NCI-H146 (cell line): ENCODE results near the gene CNKSR1.

Source experiments
- DNase-seq: peaks from one replicate; lab custom pipeline; 2025; lab: John Stamatoyannopoulos, UW

CNKSR1 gene

DNA sequence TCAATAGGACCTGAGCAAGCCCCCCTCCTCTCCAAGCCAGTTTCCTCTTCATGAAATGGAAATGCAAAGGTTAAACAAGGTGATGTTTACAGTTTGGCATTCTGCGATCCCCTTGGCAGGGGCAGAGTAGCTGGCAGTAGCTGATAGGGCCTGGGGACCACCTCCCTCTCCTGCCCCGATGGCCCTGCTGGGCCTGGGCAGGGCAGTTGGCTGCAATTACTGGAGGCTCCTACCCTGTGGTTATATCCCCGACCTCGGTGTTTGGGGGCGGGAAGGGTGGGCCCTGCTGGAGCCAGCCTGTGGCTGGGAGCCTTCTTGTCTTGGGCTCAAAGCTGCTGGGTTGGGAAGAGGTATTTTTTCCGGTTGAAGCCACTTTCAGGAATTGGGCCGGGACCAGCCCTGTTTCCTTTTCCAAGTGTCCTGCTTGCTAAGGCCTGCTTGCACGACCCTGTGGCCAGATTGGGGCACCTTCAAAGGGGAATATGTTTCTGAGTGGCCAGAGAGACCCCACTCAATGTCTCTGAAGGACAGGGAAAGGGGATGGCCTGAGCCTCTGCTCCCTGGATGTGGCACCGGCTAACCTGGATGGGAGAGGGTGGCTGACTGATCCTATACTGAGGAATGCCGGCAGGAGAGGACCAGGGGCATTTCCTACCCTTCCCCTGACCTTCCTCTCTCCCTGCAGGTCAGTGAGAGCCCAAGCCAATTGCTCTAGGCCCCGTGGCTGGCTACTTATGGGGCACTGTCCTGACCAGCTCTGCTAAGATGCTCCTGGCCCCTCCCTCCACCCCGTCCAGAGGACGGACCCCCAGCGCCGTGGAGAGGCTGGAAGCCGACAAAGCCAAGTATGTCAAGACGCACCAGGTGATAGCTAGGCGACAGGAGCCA lies 16.5 kb upstream of the CNKSR1 start:
- peak; percentile 10 for DNase-seq

DNA sequence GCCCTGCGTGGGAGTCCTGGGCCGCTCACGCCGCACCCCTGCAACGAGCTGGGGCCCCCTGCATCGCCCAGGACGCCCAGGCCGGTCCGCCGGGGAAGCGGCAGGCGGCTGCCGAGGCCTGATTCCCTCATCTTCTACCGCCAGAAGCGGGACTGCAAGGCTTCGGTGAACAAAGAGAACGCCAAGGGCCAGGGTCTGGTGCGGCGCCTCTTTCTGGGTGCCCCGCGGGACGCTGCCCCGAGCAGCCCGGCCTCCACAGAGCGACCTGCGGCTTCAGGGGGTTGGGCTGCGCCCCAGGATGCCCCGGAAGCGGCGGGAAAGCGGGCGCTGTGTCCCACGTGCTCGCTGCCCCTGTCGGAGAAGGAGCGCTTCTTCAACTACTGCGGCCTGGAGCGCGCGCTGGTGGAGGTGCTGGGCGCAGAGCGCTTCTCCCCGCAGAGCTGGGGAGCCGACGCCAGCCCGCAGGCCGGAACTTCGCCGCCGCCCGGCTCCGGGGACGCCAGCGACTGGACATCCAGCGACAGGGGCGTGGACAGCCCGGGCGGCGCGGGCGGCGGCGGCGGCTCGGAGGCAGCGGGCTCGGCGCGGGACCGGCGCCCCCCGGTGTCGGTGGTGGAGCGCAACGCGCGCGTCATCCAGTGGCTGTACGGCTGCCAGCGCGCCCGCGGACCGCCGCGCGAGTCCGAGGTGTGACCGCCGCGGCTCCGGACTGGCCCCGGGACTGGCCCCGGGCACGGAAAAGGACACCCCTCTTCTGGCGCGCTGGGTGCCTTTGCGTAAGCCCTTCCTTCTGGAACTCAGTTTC lies 15.7 kb upstream of the CNKSR1 start:
- peak; percentile 56 for DNase-seq

GRCh38 chr1:26162220-26162709 lies 15.0 kb upstream of the CNKSR1 start:
- peak; percentile 34 for DNase-seq

- DNase-seq = no peak
These were observed 13.6 kb upstream of the CNKSR1 start for GRCh38 chr1:26163684-26164035.

DNA sequence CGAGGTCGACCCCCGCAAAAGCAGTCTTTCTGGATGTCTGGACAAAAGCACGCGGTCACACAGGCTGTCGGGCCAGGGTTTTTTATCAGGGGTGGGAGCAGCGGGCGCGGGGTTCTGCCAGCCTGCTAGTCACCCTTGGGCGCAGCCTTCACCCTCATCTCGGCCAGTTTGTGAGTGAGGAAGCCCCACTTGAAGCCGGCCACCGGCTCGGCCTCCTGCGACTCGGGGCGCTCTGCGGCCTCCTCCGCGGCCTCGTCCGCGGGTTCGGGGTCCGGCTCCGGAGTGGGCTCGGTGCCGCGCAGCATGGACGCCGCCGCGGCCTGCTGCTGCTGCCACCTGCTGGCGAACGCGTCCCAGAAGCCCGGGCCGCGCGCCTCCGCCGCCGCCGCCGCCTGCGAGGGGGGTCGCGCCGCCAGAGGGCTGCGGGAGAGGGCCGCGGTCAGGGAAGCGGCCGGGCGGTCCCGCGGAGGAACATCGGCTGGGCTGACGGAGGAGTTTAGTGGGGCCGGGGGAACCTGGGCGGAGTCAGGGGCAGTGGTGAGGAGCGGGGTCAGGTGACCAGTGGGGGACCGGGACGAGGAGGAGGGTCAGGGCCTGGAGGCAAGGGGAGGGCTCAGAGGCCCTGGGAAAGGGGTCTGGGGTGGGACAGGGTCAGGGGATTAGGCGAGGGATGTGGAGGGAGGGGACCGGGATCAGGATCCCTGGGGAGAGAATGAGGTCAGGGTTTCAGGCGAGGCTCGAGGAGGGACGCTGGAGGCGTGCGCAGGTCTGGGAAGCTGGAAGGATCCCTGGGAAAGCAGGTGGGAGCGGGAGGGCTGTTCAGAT lies 13.0 kb upstream of the CNKSR1 start:
- peak; percentile 20 for DNase-seq

GRCh38 chr1:26164861-26165842 lies 12.1 kb upstream of the CNKSR1 start:
- DNase-seq = no peak

DNA sequence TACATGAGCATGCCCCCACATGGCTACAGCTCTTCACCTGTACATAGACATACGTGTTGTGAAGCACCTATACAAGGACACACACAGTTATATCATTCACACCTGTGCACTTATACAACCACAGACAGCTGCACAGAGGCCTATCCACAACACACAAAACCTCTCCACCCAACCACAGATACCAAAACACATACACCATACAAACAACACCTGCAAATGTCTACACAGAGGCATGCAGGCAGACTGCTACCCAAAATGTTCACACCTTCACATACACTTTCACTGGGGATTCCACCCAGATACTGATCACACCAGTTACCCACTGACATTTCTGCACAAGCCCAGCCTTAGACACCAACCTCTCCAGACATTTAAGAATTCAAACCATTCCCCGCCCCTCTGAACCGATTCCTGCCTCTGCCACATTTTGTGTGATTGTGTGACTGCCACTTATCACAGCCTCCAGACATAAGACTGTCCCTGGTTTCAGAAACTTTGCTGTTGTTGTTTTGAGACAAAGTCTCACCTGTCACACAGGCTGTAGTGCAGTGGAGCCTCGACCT lies 10.5 kb upstream of the CNKSR1 start:
- no peak for DNase-seq

DNA sequence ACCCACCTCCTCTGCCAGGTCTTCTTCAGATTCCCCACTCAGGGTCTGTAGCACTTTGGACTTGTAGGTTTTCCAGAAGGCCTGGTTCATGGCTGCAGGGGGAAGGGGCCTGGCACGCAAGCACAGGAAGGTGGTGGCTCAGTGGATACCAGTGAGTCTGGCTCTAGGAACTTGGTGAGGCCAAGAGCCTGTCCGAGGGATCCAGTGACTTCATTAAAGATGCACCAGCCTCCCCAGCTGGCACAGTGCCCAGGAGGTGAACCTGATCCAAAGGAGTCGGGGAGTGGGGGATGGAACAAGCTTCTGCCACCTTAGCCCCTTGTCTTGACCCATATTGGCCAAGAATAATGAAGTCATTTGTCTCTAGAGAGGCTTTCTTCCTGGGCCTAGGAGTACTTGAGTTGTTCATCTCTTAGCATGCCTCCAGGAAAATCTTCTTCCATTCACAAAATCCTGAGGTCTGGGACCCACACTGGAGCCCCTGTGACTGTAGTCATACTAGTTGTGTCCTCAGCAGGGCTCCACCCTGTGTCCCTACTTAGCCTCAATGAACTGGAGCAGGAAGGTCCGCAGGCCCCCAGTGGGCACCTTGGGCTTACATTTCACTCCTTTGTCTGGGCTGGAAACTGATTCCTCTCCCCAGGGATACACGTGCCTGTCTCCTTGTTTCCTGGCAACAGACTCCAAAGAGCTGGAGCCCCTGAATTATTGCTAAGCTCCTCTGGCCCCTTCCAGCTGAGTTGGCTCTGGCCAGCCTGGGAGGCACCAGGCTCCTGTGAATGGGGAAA lies 8.7 kb upstream of the CNKSR1 start, which contains the start of gene C1orf232:
Gene C1orf232, minus strand, starts transcription at position 554 of the 788 bp plus-strand sequence. Its CDS starts 464 bp downstream, at position 90.
- peak; percentile 21 for DNase-seq

- no peak for DNase-seq
These were observed 8.1 kb upstream of the CNKSR1 start for GRCh38 chr1:26169198-26169554.

DNA sequence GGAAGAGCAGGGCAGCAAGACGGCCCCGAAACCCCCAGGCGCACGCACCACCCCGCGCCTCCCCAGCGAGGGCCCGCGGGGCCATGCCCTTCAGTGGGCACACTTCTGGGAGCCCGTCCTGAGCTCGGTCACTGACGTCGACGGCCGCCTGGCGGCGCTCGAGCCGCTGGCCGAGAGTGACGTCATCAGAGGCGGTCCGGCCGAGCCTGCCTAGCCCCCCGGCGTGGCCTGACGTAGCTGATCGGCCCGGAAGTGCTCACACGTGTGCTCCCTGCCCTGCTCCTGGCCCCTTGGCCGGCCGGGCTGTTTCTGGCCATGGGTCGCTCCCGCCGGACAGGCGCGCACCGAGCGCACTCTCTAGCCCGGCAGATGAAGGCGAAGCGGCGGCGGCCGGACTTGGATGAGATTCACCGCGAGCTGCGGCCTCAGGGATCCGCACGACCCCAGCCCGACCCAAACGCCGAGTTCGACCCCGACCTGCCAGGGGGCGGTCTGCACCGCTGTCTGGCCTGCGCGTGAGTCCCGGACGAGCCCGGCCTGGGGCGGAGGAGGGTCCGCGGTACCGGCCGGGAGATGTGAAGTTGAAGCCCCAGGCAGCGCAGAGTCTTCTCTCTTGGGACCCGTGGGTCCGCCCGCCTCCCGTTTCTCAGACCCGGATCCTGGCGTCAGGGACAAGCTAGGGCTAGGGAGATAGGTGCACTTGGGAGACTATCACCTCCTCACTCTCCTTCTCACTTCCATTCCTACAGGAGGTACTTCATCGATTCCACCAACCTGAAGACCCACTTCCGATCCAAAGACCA lies 7.4 kb upstream of the CNKSR1 start, which contains the start of gene ZNF593:
Gene ZNF593, plus strand, starts transcription at position 240 of the 803 bp plus-strand sequence. Its CDS starts 76 bp downstream, at position 316.
- peak; percentile 87 for DNase-seq

GRCh38 chr1:26170472-26170821 lies 6.8 kb upstream of the CNKSR1 start:
- DNase-seq = no peak

DNA sequence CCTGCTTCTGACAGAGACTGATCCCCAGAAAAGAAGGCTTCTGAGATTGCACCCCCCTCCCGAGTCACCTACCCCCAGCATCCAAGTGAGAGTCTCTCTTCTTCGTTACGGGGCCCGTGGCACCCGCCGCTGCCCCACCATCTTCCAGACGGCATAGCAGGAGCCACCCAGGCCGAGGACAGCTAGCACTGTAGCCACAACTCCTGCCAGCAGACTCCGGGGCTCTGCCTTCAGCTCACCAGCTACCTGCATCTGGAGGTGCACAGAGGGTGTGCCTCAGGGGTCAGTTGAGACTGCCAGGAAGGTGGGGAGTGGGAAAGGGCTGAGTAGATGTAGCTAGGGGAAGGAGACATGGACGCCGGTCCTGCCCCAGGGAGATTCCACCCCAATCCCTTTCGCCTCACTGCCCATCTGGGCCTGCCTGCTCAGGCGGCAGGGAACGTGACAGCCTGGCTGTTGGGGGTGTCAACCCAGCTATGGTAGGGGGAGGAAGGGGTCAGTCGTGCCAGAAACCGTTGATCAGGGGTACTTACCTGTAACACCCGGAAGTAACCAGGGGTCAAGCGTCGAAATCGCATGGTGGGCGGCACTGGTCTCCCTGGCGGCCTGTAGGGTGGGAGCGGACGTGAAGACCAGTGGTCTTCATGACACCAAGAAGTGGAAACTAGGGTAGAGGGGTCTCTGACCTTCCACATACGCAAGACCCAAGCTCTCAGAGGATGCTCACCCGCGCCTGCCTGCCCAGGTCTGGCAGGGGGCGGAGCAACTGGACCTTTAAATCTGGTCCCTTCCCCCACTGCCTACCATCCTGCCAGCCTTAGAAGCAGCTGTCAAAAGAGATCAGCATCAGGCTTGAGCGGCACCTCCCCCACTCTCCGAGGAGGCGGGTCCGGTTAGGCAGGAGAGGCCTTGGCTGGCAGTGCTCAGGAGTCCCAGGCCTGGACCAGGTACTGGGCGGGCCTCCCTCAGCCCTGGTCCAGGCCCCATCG lies 5.9 kb upstream of the CNKSR1 start, which contains the start of gene ZNF593OS:
Gene ZNF593OS, minus strand, starts transcription at position 749 of the 989 bp plus-strand sequence. Its CDS starts 171 bp downstream, at position 578.
- no peak for DNase-seq

DNA sequence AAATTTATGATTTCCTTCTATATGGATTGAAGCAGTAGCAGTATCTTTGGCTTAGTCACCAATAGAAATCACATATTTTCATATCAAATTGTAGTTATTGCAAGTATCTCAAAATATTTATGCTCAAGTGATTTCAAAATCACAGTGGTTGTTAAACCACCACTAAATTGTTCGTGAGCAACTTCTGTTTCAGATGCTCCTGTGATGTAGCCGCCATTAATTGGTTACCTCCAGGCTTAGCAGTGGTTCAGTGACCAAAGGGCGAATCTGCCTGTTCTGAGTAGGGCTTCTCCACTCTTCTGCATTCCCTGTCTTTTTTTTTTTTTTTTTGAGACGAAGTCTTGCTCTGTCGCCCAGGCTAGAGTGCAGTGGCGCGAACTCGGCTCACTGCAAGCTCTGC lies 1.9 kb upstream of the CNKSR1 start:
- DNase-seq = no peak

DNA sequence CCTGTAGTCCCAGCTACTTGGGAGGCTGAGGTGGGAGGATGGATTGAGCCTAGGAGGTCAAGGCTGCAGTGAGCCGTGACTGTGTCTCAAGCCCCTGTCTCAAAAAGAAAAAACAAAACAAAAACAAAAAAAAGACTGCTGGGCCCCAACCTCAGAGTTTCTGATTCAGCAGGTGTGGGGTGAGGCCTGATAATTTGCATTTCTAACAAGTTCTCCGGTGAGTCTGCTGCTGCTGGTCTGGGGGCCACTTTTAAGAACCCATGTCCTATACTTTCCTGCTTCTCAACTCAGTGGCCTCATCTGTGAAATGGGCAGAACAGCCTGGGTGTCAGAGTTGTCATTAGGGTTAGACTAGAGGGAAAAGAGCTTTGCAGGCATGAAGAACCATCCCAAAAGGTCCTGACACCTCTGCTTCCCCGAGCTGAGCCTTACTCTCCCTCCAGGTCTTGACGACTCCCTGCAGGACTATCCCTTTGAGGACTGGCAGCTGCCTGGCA lies 2.8 kb downstream of the CNKSR1 start:
- DNase-seq = no peak

- no peak for DNase-seq
These were observed 4.5 kb downstream of the CNKSR1 start for GRCh38 chr1:26181586-26182382.

DNA sequence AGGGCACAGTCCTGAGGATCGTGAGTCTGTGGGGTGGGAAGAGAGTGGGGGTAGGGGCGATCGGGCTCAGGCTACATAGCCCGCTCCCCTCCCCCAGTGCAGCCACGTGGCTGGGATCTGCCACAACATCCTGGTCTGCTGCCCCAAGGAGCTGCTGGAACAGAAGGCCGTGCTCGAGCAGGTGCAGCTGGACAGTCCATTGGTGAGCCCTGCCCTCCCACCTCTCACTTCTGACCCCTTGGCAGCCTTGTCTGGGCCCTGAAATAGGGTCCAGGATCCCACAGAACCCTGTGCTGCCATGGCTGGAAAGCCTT lies 5.0 kb downstream of the CNKSR1 start:
- no peak for DNase-seq

DNA sequence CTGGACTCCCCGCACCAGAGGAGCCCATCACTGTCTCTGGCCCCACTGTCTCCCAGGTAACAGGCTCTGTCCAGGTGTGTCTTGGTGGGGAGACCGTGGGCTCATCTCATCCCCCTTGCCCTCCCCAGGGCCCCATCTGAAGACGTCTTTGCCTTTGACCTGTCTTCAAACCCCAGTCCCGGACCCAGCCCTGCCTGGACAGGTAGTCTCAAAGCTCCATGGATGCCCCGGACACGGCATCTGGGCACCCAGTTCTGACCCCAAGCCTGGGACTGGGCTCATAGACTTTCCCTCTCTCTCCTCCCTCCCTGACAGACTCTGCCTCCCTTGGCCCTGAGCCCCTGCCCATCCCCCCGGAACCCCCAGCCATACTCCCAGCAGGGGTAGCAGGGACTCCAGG lies 6.8 kb downstream of the CNKSR1 start:
- DNase-seq = no peak
